HepG2 (cell line): ENCODE measurements around the gene TM4SF4.

Experiments
- CREB1 ChIP-seq, 2 experiments: fragments of 450-650 bp in 1 of 2; IDR thresholded peaks; 2 replicates each; pipeline ENCODE4 v1.6.1; 2016 to 2017; ENCODE audit warnings: control low read depth in 1 of 2, mild to moderate bottlenecking in 1 of 2, missing compliant biosample characterization in 1 of 2, missing genetic modification characterization in 1 of 2
- GABPA ChIP-seq, 2 experiments: IDR thresholded peaks; 2 replicates each; pipeline ENCODE4 v1.6.1; 2011 to 2016; ENCODE audit warnings: low read depth in 2 of 2, low read length in 1 of 2, missing biosample characterization in 1 of 2, missing genetic modification characterization in 1 of 2
- HNRNPH1 ChIP-seq: fragments of 200-400 bp; formaldehyde crosslinking; optimal IDR thresholded peaks from 2 replicates; pipeline ENCODE3; 2017; ENCODE audit warnings: mild to moderate bottlenecking, low read depth, low read length
- SIN3A ChIP-seq: IDR thresholded peaks from 2 replicates; pipeline ENCODE4 v1.6.1; 2011; ENCODE audit warnings: low read depth, mild to moderate bottlenecking, control low read depth, low read length, borderline replicate concordance
- TAF1 ChIP-seq: sonication (generic); formaldehyde crosslinking; IDR thresholded peaks from 2 replicates; pipeline ENCODE4 v1.4.0; 2020; ENCODE audit warnings: missing genetic modification reagents
- TEAD2 ChIP-seq: sonication (generic); formaldehyde crosslinking; IDR thresholded peaks from 2 replicates; pipeline ENCODE4 v1.9.0; 2021; ENCODE audit warnings: missing genetic modification reagents
- ZFP36 ChIP-seq: fragments of 150-350 bp; IDR thresholded peaks from 2 replicates; pipeline ENCODE4 v1.6.1; 2018; ENCODE audit warnings: borderline replicate concordance, low read length, low read depth; ENCODE audit not compliant: partially characterized antibody

DNA sequence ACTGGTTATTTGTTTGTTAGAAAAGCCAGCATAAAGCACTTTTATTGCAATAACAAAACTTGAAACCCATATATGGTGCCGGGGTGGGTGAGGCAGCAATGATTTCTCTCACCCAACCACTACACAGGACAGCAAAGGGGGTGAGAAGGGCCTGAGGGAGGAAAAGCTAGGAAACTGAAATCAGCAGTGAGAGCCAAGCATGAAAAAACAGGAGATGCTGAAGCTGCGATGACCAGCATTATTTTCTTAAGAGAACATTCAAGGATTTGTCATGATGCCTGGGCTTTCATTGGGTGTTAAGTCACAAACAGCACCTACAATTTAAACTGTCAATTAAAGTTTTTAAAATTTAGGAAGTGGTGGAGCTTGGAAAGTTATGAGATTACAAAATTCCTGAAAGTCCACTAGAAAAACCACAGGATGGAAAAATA is 11.9 kb upstream of the TM4SF4 start:
- TF ChIP-seq HNRNPH1, result no peak
- TF ChIP-seq CREB1 (IDR thresholded peaks at IDR 0.05), result no peak
- TF ChIP-seq CREB1 (CRISPR knock-in tag; IDR thresholded peaks at IDR 0.05), result no peak
- TF ChIP-seq TEAD2 (CRISPR knock-in tag), result no peak
- no peak for TF ChIP-seq SIN3A
- TF ChIP-seq GABPA (IDR thresholded peaks at IDR 0.05; ENCODE audit: low read depth, low read length), result no peak
- no peak for TF ChIP-seq GABPA (CRISPR knock-in tag; IDR thresholded peaks at IDR 0.05; ENCODE audit: low read depth)
- no peak for TF ChIP-seq ZFP36
- TF ChIP-seq TAF1 (CRISPR knock-in tag), result no peak
